Measurements from ENCODE around the gene HRH1. TPM values are rescaled to one million over a fixed set of nuclear protein-coding genes. Genes with fewer than 3 reads are reported as not detected.
"Not testable (repeated sequence)": the region's sequence is repeated elsewhere in the genome, so short reads cannot be mapped to it uniquely, and the experiment has no call there.

HRH1 gene
- total RNA-seq, 2 experiments from 2014 or later = 0.98 to 1.4 TPM

DNA sequence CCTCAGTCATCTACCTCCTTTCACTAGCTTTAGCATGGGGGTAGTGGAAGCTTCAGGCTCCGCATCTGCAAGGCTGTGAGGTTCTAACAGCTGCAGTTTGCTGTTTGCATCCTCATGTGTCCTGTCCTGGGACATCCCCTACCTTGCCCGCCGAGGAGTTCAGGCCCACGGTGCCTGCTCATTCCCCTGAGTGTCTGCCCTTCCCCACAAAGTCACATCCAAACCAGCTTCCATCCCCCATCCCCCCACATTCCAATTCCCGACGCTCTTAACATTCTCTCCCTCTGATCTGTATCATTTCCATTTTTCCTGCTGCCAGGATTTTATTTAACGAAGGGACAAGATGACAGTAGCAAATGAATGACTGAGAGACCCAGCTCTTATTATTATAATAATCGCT, 43.8 kb downstream of the HRH1 start:
- DNase-seq (no peak), ATAC-seq (no peak)
- no peak overlapping the region for H3K27ac Mint-ChIP-seq
- no peak overlapping the region for H3K4me3 Mint-ChIP-seq
- H3K36me3 Mint-ChIP-seq (ENCODE audit: low read depth) = no peaks in the 10 kb centered on the region
- peaks cover 22% of the 10 kb centered on the region for H3K4me1 Mint-ChIP-seq
- CTCF ChIA-PET = interaction anchor here (1.5 kb wide), 1 partner anchor 40 kb away, joined by 4 read pairs; no protein-coding TSS in a partner anchor
- H3K9me3 Mint-ChIP-seq (ENCODE audit: low read depth) = no peaks in the 10 kb centered on the region
- POLR2A ChIA-PET = no interaction called here
- intact Hi-C loops (cut with DNase I, micrococcal nuclease) = loop anchor here in 1 of 2 experiments (5.0 kb wide), 1 partner anchor 444 kb away; the partner anchor contains the start of gene VGLL4
- peaks cover 21% of the 10 kb centered on the region for H3K27me3 Mint-ChIP-seq

- Mint-ChIP-seq H3K9me3 (ENCODE audit: low read depth) (no peaks in the 10 kb centered on the region), H3K4me3 (no peak overlapping the region), H3K27me3 (peaks cover 21% of the 10 kb centered on the region), H3K27ac (no peak overlapping the region), H3K4me1 (peaks cover 22% of the 10 kb centered on the region), H3K36me3 (ENCODE audit: low read depth) (no peaks in the 10 kb centered on the region)
- ATAC-seq (no peak), DNase-seq (no peak)
- intact Hi-C loops (cut with DNase I, micrococcal nuclease) = loop anchor here in 1 of 2 experiments (5.0 kb wide), 1 partner anchor 444 kb away; the partner anchor contains the start of gene VGLL4
- ChIA-PET CTCF (interaction anchor here (0.8 to 1.5 kb wide), 2 partner anchors 28 to 39 kb away, joined by 3 to 4 read pairs; no protein-coding TSS in a partner anchor), POLR2A (no interaction called here)
Observed at GRCh38 chr3:11198495-11198894, 44.2 kb downstream of the HRH1 start.

DNA sequence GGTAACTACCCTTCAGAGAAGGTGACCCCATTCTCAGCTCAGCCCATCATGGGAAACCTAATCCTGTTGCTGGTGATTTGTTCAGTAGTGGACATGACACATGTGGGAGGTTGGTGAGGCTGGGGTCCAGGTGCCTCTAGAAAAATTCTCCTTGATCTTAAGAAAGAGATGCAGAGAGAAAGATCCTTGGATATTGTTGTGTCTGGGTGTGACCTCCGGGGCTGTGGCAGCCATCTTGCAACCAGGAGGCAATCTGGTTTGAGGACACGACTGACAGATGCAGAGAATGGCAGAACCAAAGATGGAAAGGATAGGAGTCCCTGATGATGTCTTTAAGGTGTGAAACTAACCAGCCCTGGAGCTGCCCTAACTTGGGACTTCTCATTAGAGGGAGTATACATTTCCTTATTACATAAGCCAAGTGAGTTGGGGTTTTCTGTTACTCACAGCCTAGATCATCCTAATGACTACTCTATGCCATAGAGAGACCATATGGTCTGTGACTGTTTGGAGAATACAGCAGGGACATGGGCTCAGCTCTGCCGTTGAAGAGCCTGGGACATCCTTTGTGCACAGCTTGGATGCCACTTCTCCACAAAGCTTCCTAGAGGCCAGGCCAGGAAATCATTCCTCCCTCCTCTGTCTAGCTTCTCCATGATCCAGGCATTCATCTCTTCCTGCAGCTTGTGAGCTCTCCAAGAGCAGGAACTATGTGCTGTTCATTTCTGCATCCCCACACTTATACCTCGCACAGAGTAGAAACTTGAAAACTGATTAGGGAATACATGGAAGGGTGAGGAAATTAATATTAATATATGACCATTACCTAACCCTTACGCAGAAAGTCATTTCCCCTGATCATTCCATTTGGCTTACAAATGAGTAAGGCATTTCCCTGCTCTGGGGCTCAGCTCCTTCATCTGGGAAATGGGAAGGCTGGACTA, 45.9 kb downstream of the HRH1 start:
- Mint-ChIP-seq H3K27ac (no peak overlapping the region), H3K4me3 (no peak overlapping the region), H3K4me1 (peaks cover 18% of the 10 kb centered on the region), H3K27me3 (peaks cover 26% of the 10 kb centered on the region), H3K9me3 (ENCODE audit: low read depth) (no peaks in the 10 kb centered on the region), H3K36me3 (ENCODE audit: low read depth) (no peaks in the 10 kb centered on the region)
- intact Hi-C loops (cut with DNase I, micrococcal nuclease) = loop anchor here in 1 of 2 experiments (5.0 to 10.0 kb wide), 2 partner anchors 255 to 442 kb away; partner anchors contain the start of gene VGLL4
- DNase-seq (no peak), ATAC-seq (no peak)
- POLR2A ChIA-PET = no interaction called here
- CTCF ChIA-PET = no interaction called here

GRCh38 chr3:11201251-11202019, 47.1 kb downstream of the HRH1 start:
- CTCF ChIA-PET = no interaction called here
- H3K36me3 Mint-ChIP-seq (ENCODE audit: low read depth) = no peaks in the 10 kb centered on the region

DNA sequence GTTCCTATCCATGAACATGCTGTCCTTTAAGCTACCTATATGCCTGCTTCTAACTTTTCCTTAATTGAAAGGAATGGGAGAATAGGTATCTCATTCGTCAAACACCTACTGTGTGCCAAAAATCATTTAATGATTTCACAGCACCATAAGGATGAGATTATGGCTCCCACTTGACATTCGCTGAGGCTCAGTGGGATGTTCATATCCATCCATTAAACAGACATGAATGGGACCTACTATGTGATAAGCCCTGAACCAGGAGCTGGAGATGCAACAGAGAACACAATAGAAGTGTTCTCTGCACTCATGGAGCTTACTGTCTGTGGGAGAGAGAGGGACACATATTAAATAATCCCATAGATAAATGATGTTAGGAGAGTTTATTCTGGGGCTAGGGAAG, 49.7 kb downstream of the HRH1 start:
- CTCF ChIA-PET = interaction anchor here (0.6 to 1.1 kb wide), 2 partner anchors 13 to 144 kb away, joined by 3 read pairs; no protein-coding TSS in a partner anchor
- intact Hi-C loops (cut with DNase I, micrococcal nuclease) = loop anchor here in 1 of 2 experiments (10.0 kb wide), 1 partner anchor 259 kb away; no protein-coding TSS in a partner anchor

More at GRCh38 chr3:11201251-11202019, 47.1 kb downstream of the HRH1 start:
- H3K4me1 Mint-ChIP-seq = peaks cover 5% of the 10 kb centered on the region
- H3K9me3 Mint-ChIP-seq (ENCODE audit: low read depth) = no peaks in the 10 kb centered on the region
- H3K27me3 Mint-ChIP-seq = peaks cover 22% of the 10 kb centered on the region
- intact Hi-C loops (cut with DNase I, micrococcal nuclease) = loop anchor here in 1 of 2 experiments (10.0 kb wide), 1 partner anchor 257 kb away; no protein-coding TSS in a partner anchor
- ATAC-seq (no peak), DNase-seq (no peak)
- no peak overlapping the region for H3K4me3 Mint-ChIP-seq
- POLR2A ChIA-PET = no interaction called here
- H3K27ac Mint-ChIP-seq = no peak overlapping the region

DNA sequence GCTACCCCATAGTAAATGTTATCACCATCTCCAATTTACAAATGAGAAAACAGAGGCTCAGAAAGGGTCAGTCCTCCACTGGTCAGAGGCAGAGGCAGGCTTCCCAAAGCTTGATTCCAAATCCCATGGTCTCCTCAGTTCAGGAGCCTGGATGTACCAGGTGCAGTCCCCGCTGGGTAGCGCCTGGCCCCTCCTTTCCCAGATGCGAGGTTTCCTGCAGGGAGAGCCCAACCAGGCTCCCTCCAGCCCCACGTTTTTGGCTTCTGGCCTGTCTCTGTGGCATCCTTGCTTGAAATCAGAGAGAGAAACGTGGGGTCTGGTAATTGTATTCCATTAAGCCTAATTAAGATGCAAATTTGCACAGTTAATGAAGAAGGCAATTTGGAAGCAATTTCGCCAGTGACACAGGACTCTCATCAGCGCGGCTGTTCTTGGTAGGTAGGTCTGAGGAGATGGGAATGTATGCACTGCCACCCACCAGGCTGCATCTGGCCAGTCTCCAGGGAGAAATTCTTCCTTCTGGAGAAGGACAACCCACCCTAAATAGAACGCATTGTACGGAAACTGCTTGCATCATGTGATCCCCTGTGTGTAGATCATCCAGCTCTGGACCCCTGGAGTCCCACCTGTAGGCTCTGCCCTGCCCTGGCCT, 50.5 kb downstream of the HRH1 start:
- Mint-ChIP-seq H3K27ac (no peak overlapping the region), H3K4me3 (no peak overlapping the region), H3K4me1 (no peaks in the 10 kb centered on the region), H3K36me3 (ENCODE audit: low read depth) (no peaks in the 10 kb centered on the region), H3K27me3 (peaks cover 20% of the 10 kb centered on the region), H3K9me3 (ENCODE audit: low read depth) (no peaks in the 10 kb centered on the region)
- ChIA-PET POLR2A (no interaction called here), CTCF (interaction anchor here (0.6 kb wide), 1 partner anchor 11 kb away, joined by 4 read pairs; no protein-coding TSS in a partner anchor)
- ATAC-seq (no peak), DNase-seq (no peak)
- intact Hi-C loops (cut with DNase I, micrococcal nuclease) = loop anchor here in 1 of 2 experiments (10.0 kb wide), 1 partner anchor 260 kb away; no protein-coding TSS in a partner anchor

More for the DNA sequence above, 49.7 kb downstream of the HRH1 start:
- Mint-ChIP-seq H3K9me3 (ENCODE audit: low read depth) (no peaks in the 10 kb centered on the region), H3K27me3 (peaks cover 24% of the 10 kb centered on the region), H3K27ac (no peak overlapping the region), H3K4me3 (no peak overlapping the region), H3K4me1 (no peaks in the 10 kb centered on the region), H3K36me3 (ENCODE audit: low read depth) (no peaks in the 10 kb centered on the region)
- no peak for ATAC-seq
- no peak for DNase-seq
- POLR2A ChIA-PET = no interaction called here

DNA sequence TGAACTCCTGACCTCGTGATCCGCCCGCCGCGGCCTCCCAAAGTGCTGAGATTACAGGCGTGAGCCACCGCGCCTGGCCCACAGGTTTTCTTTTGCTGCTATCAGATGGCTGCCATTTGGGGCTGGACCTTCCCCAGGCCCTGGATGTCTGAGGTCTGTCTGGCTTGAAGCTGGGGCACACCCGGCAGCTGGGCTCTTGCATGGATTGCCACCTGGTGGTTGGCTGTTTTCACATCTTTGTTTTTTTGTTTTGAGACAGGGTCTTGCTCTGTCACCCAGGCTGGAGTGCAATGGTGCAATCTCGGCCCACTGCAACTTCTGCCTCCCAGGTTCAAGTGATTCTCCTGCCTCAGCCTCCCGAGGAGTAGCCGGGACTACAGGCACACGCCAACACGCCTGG, 51.6 kb downstream of the HRH1 start:
- H3K27ac Mint-ChIP-seq; H3K4me3 Mint-ChIP-seq; ATAC-seq; H3K4me1 Mint-ChIP-seq; H3K36me3 Mint-ChIP-seq (ENCODE audit: low read depth); H3K9me3 Mint-ChIP-seq (ENCODE audit: low read depth); POLR2A ChIA-PET: not testable (repeated sequence)
- peaks cover 20% of the 10 kb centered on the region for H3K27me3 Mint-ChIP-seq
- intact Hi-C loops (cut with DNase I, micrococcal nuclease) = loop anchor here in 1 of 2 experiments (1.0 to 10.0 kb wide), 2 partner anchors 146 to 261 kb away; no protein-coding TSS in a partner anchor
- peak; percentile 33 for DNase-seq
- CTCF ChIA-PET = interaction anchor here (1.2 to 1.8 kb wide), 2 partner anchors 145 to 260 kb away, joined by 4 to 7 read pairs; no protein-coding TSS in a partner anchor

GRCh38 chr3:11206316-11206715, 52.0 kb downstream of the HRH1 start:
- CTCF ChIA-PET = interaction anchor here (1.2 to 1.8 kb wide), 2 partner anchors 146 to 261 kb away, joined by 4 to 7 read pairs; no protein-coding TSS in a partner anchor

GRCh38 chr3:11206953-11207352, 52.7 kb downstream of the HRH1 start:
- ATAC-seq = no peak
- Mint-ChIP-seq H3K4me1 (no peaks in the 10 kb centered on the region), H3K27me3 (peaks cover 17% of the 10 kb centered on the region), H3K36me3 (ENCODE audit: low read depth) (no peaks in the 10 kb centered on the region), H3K4me3 (no peak overlapping the region), H3K27ac (no peak overlapping the region), H3K9me3 (ENCODE audit: low read depth) (no peaks in the 10 kb centered on the region)
- CTCF ChIA-PET = interaction anchor here (0.6 to 1.8 kb wide), 2 partner anchors 147 to 396 kb away, joined by 3 to 7 read pairs; no protein-coding TSS in a partner anchor
- intact Hi-C loops (cut with DNase I, micrococcal nuclease) = loop anchor here in 1 of 2 experiments (1.0 to 10.0 kb wide), 2 partner anchors 147 to 262 kb away; no protein-coding TSS in a partner anchor
- DNase-seq = no peak
- POLR2A ChIA-PET = no interaction called here

More at GRCh38 chr3:11206316-11206715, 52.0 kb downstream of the HRH1 start:
- intact Hi-C loops (cut with DNase I, micrococcal nuclease) = loop anchor here in 1 of 2 experiments (1.0 to 10.0 kb wide), 2 partner anchors 146 to 262 kb away; no protein-coding TSS in a partner anchor
- Mint-ChIP-seq H3K27ac (no peak overlapping the region), H3K4me1 (no peaks in the 10 kb centered on the region), H3K36me3 (ENCODE audit: low read depth) (no peaks in the 10 kb centered on the region), H3K9me3 (ENCODE audit: low read depth) (no peaks in the 10 kb centered on the region), H3K27me3 (peaks cover 18% of the 10 kb centered on the region), H3K4me3 (no peak overlapping the region)
- DNase-seq (no peak), ATAC-seq (no peak)
- POLR2A ChIA-PET = no interaction called here

- Mint-ChIP-seq H3K4me3 (no peak overlapping the region), H3K27me3 (peaks cover 6% of the 10 kb centered on the region), H3K36me3 (ENCODE audit: low read depth) (no peaks in the 10 kb centered on the region), H3K27ac (no peak overlapping the region), H3K4me1 (no peaks in the 10 kb centered on the region), H3K9me3 (ENCODE audit: low read depth) (no peaks in the 10 kb centered on the region)
- DNase-seq = no peak
- POLR2A ChIA-PET = no interaction called here
- ATAC-seq = no peak
- intact Hi-C loops (cut with DNase I, micrococcal nuclease) = no loop called here
- CTCF ChIA-PET = interaction anchor here (0.8 to 1.6 kb wide), 4 partner anchors 14 to 218 kb away, joined by 3 to 4 read pairs (median 3); no protein-coding TSS in a partner anchor
Observed at GRCh38 chr3:11211531-11212298, 57.4 kb downstream of the HRH1 start.
